ENCODE data around the gene SLX9.
A peak's percentile ranks its signal among the peaks of the same experiment; 100 is the strongest.

SLX9 gene

DNA sequence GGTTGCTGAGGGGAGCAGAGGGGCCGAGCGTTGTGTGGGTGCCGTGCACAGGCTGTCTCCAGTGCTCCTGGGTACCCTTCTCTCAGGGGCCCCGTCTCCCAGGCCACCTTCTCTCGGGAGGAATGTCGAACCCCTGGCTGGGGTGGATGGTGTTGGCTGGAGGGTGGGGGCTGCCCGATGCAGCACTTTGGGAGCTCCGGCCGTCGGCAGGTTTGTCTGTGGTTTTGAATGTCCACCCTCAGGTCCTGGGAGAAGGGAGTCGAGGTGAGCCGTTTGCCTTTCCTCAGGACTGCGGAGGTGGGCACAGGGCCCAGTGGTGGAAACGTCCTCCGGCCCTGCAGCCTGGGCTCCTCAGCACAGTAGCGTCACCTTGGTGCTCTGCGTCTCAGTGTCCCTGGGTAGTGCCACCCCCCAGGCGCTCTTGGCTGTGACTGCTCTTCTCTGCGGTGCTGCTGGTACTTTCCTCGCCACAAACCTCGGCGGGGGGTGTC, 14.5 kb downstream of the SLX9 start:
- Histone ChIP-seq H3K9ac (ENCODE audit: low read length) (no peak overlapping the region), H3K9me3 (ENCODE audit: low read length) (no peaks in the 10 kb centered on the region), H3K27ac (ENCODE audit: low read depth, low read length) (no peak overlapping the region), H3K4me3 (ENCODE audit: low read depth in 1 of 2, low read length in 2 of 2) (no peak overlapping the region), H3K36me3 (ENCODE audit: insufficient read depth, low read length) (no peaks in the 10 kb centered on the region), H3K27me3 (ENCODE audit: control insufficient read depth in 1 of 2, insufficient read depth in 2 of 2, low read length in 2 of 2) (no peaks in the 10 kb centered on the region), H3K4me1 (ENCODE audit: insufficient read depth, low read length) (peaks cover 45% of the 10 kb centered on the region)

DNA sequence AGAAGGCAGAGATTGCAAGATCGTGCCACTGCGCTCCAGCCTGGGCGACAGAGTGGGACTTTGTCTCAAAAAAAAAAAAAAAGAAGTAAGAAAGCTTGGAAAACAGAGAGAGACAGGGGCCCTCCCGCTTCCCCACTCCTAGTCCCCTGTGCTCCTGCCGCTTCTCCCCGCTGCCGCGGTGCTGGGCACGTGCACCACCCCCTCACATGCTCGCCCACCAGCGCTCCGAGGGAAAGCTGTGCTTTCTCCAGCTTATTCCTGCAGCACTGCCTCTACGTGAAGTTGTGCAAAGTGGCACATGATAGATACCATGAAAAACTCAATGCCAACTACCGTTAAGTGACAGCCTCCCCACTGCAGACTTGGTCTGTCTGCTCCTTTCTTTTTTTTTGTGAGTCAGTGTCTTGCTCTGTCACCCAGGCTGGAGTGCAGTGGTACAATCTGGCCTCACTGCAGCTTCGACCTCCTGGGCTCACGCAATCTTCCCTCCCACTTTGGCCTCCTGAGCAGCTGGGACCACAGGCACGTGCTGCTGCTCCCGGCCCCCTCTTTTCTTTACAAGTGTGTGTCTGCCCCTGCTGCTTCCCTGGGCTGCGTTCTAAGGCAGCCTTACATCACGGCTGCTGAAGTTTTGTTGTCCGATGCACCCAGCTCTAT, 15.4 kb downstream of the SLX9 start:
- H3K4me1 ChIP-seq (ENCODE audit: insufficient read depth, low read length) = peaks cover 45% of the 10 kb centered on the region
- no peak overlapping the region for H3K27ac ChIP-seq (ENCODE audit: low read depth, low read length)
- H3K4me3 ChIP-seq (ENCODE audit: low read depth in 1 of 2, low read length in 2 of 2) = no peak overlapping the region
- no peak overlapping the region for H3K9ac ChIP-seq (ENCODE audit: low read length)
- H3K36me3 ChIP-seq (ENCODE audit: insufficient read depth, low read length) = no peaks in the 10 kb centered on the region
- H3K9me3 ChIP-seq (ENCODE audit: low read length) = no peaks in the 10 kb centered on the region
- no peaks in the 10 kb centered on the region for H3K27me3 ChIP-seq (ENCODE audit: control insufficient read depth in 1 of 2, insufficient read depth in 2 of 2, low read length in 2 of 2)

DNA sequence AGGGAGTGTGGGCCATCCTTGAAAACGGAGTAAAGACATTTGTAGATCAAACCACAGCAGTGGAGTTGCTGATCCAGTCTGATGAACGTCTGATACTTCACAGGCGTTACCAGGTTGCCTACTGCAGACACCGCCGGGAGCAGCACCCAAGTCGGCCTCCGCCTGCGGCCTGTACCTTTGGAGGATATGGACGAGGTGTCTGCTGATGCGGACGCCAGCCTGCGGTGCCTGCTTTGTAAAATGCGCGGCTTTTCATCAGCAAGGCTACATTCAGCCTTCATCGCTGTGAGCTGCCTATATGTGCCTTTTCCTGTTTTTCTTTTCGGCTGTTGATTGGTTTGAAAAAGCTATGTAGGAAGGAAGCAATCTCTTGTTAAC, 16.0 kb downstream of the SLX9 start:
- H3K27ac ChIP-seq (ENCODE audit: low read depth, low read length) = no peak overlapping the region
- H3K9me3 ChIP-seq (ENCODE audit: low read length) = no peaks in the 10 kb centered on the region
- no peaks in the 10 kb centered on the region for H3K36me3 ChIP-seq (ENCODE audit: insufficient read depth, low read length)
- no peak overlapping the region for H3K9ac ChIP-seq (ENCODE audit: low read length)
- no peak overlapping the region for H3K4me3 ChIP-seq (ENCODE audit: low read depth in 1 of 2, low read length in 2 of 2)
- peaks cover 48% of the 10 kb centered on the region for H3K4me1 ChIP-seq (ENCODE audit: insufficient read depth, low read length)
- no peaks in the 10 kb centered on the region for H3K27me3 ChIP-seq (ENCODE audit: control insufficient read depth in 1 of 2, insufficient read depth in 2 of 2, low read length in 2 of 2)

DNA sequence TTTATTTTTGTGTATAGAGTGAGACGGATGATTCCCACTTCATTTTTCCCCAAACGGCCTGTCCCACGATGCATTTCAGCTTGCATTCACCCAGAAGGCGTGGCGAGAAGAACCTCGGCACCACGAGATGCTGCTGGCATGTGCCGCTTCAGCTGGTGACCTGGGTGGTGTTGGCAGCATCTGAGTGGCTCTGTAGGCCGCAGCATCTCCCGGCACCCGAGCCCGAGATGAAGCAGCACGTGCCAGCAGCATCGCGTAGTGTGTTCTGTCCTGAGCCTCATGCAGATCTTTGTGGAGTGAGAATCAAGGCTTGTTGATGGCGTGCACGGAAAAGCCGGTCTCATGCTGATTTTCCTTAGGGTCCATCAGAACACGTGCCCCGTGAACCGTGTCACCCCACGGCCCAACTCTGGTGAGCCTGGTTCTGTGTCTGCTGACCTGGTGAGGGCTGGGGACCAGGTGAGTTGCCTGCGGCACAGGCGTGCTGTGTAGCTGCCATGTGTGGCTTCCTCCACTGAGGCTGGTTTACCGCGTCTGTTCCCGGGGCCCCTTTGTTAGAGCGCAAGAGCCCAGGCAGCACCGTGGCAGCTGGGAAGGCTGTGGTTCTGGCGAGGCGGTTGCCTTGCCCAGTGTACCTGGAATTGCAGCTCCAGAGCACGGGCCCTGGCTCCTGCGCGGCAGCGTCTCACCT, 16.7 kb downstream of the SLX9 start:
- Histone ChIP-seq H3K27me3 (ENCODE audit: control insufficient read depth in 1 of 2, insufficient read depth in 2 of 2, low read length in 2 of 2) (no peaks in the 10 kb centered on the region), H3K4me1 (ENCODE audit: insufficient read depth, low read length) (peaks cover 55% of the 10 kb centered on the region), H3K27ac (ENCODE audit: low read depth, low read length) (no peak overlapping the region), H3K9ac (ENCODE audit: low read length) (no peak overlapping the region), H3K36me3 (ENCODE audit: insufficient read depth, low read length) (no peaks in the 10 kb centered on the region), H3K9me3 (ENCODE audit: low read length) (no peaks in the 10 kb centered on the region), H3K4me3 (ENCODE audit: low read depth in 1 of 2, low read length in 2 of 2) (no peak overlapping the region)

DNA sequence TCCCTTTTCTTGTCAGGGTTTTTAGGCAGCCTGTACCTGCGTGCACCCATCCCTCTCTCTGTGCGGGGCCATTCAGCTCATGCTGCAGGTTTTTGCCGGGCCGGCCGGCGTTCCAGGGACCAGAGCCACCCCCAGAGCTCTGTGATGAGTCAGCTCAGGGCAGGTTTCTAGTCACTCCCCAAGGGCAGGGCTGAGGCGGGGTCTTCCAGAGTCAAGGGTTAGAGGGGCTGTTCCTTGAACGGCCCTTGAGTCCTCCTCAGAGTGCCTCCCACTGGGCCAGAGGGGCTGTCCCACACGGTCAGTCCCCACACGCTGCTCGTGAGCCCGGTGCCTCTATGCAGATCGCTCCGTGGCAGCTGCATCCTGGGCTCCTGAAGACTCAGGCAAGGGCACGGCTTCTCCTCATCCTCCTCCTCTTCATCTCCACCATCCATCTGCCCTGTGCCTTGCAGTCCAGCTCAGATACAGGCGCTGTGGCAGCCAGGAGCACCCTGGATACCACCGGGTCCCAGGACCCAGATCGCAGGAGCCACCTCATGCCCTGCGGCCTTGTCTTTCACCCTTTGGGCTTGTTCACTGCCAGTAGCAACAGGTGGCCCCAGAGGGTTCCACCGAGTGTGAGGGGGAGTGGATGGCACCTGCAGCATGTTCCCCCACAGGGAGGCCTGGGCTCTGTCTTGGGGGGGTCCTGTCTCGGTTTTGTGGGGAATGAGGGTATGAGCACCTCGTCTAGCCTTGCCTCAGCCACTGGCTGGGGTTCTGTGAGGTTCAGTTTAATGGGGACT, 17.4 kb downstream of the SLX9 start:
- Histone ChIP-seq H3K9ac (ENCODE audit: low read length) (no peak overlapping the region), H3K36me3 (ENCODE audit: insufficient read depth, low read length) (no peaks in the 10 kb centered on the region), H3K4me3 (ENCODE audit: low read depth in 1 of 2, low read length in 2 of 2) (no peak overlapping the region), H3K27ac (ENCODE audit: low read depth, low read length) (peak overlapping the region; percentile 68), H3K9me3 (ENCODE audit: low read length) (no peaks in the 10 kb centered on the region), H3K4me1 (ENCODE audit: insufficient read depth, low read length) (peaks cover 60% of the 10 kb centered on the region), H3K27me3 (ENCODE audit: control insufficient read depth in 1 of 2, insufficient read depth in 2 of 2, low read length in 2 of 2) (no peaks in the 10 kb centered on the region)

DNA sequence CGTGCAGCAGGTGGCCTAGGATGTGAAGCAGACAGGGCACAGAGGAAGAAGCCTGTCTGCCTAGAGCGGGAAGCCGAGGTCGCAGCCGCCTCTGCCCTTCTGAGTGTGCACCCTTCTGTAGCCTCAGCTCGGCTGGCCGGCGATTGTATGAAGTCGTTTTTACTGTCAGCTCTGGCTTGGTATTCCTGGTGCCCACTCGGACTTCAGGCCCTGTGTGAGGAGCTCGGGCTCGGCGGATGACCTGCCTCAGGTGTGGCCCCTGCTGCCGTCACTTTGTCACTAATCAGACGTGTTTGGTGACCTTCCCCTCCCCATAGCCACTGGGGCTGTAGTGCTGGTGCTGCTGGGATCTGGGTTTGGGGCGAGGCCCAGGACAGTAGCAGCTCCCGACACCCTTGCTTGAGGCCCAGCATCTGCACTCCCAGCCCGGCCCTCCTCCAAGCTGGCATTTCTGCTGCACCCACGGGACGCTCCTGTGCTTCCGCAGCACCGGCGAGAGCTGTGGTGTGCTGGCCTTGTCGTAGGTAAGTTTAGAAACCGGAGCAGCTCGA, 18.1 kb downstream of the SLX9 start:
- Histone ChIP-seq H3K27ac (ENCODE audit: low read depth, low read length) (peak overlapping the region; percentile 68), H3K4me3 (ENCODE audit: low read depth in 1 of 2, low read length in 2 of 2) (peak overlapping the region in 1 of 2 donors; percentile 52), H3K4me1 (ENCODE audit: insufficient read depth, low read length) (peaks cover 60% of the 10 kb centered on the region), H3K9ac (ENCODE audit: low read length) (peak overlapping the region; percentile 19), H3K27me3 (ENCODE audit: control insufficient read depth in 1 of 2, insufficient read depth in 2 of 2, low read length in 2 of 2) (no peaks in the 10 kb centered on the region), H3K9me3 (ENCODE audit: low read length) (no peaks in the 10 kb centered on the region), H3K36me3 (ENCODE audit: insufficient read depth, low read length) (no peaks in the 10 kb centered on the region)

DNA sequence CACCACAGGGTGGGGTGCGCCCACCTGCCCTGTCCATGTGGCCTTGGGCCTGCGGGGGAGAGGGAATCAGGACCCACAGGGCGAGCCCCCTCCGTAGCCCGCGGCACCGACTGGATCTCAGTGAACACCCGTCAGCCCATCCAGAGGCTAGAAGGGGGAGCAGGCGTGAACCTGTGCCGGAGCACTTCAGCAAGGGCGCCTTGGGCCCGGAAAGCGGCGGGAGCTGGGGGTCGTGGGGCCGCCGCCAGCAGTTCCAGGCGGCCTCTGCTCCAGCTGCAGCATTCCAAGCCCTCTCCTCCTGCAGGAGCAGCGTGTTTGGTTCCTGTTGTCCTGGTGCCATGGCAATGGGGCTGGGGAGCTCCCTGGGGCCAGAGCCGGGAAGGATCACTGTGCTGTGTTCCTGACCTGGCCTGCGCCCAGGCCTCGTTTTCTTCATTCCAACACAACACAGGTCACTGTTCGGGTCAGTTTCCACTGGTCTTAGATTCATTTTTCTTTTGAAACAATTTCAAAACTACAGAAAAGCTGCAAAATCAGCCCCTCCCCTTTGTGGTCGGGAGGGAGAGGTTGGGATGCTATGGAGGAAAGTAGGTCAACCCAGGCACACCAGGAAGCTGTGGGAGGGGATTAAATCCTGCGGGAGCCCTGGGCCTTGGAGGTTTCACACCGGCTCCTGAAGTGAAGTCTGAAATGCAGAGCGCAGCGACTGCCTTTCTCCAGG, 18.8 kb downstream of the SLX9 start:
- Histone ChIP-seq H3K9me3 (ENCODE audit: low read length) (no peaks in the 10 kb centered on the region), H3K27ac (ENCODE audit: low read depth, low read length) (peak overlapping the region; percentile 68), H3K9ac (ENCODE audit: low read length) (peak overlapping the region; percentile 19), H3K4me3 (ENCODE audit: low read depth in 1 of 2, low read length in 2 of 2) (peak overlapping the region; percentile 8 to 52), H3K4me1 (ENCODE audit: insufficient read depth, low read length) (peaks cover 62% of the 10 kb centered on the region), H3K36me3 (ENCODE audit: insufficient read depth, low read length) (no peaks in the 10 kb centered on the region), H3K27me3 (ENCODE audit: control insufficient read depth in 1 of 2, insufficient read depth in 2 of 2, low read length in 2 of 2) (no peaks in the 10 kb centered on the region)

DNA sequence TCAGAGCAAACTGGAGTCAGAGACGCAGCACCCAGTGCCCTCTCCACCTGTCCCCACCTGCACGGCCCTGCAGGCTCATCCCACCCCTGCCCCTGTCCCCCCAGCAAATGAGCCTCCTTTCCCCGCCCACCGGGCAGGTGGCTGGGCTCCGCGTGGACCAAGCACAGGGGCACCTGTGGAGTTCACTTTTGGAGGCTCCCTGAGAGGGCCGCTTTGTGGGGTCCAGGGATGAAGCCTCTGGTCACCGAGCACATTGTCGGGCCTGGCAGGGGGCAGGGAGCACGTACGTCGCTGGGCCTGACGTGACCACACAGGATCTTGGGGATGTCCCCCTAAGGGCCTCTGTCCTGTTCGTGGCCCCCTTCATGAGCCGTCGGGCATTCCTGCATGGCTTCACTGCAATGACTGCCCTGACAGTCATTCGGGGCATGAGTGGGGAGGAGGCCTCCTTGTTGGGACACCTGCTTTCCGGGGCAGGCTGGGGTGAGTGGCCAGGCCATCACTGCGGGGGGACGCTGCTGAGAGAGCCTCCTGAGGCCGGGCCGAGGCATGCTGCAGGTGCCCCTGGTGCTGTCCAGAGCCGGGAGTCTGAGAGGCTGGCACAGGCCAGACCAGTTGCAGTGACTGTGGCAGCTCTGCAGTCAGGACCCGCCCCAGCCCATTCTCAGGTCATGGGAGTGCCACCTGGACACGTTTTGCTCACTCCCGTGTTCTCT, 19.7 kb downstream of the SLX9 start:
- Histone ChIP-seq H3K36me3 (ENCODE audit: insufficient read depth, low read length) (no peaks in the 10 kb centered on the region), H3K27ac (ENCODE audit: low read depth, low read length) (peak overlapping the region; percentile 68), H3K9ac (ENCODE audit: low read length) (no peak overlapping the region), H3K4me3 (ENCODE audit: low read depth in 1 of 2, low read length in 2 of 2) (peak overlapping the region in 1 of 2 donors; percentile 52), H3K4me1 (ENCODE audit: insufficient read depth, low read length) (peaks cover 64% of the 10 kb centered on the region), H3K9me3 (ENCODE audit: low read length) (no peaks in the 10 kb centered on the region), H3K27me3 (ENCODE audit: control insufficient read depth in 1 of 2, insufficient read depth in 2 of 2, low read length in 2 of 2) (no peaks in the 10 kb centered on the region)

DNA sequence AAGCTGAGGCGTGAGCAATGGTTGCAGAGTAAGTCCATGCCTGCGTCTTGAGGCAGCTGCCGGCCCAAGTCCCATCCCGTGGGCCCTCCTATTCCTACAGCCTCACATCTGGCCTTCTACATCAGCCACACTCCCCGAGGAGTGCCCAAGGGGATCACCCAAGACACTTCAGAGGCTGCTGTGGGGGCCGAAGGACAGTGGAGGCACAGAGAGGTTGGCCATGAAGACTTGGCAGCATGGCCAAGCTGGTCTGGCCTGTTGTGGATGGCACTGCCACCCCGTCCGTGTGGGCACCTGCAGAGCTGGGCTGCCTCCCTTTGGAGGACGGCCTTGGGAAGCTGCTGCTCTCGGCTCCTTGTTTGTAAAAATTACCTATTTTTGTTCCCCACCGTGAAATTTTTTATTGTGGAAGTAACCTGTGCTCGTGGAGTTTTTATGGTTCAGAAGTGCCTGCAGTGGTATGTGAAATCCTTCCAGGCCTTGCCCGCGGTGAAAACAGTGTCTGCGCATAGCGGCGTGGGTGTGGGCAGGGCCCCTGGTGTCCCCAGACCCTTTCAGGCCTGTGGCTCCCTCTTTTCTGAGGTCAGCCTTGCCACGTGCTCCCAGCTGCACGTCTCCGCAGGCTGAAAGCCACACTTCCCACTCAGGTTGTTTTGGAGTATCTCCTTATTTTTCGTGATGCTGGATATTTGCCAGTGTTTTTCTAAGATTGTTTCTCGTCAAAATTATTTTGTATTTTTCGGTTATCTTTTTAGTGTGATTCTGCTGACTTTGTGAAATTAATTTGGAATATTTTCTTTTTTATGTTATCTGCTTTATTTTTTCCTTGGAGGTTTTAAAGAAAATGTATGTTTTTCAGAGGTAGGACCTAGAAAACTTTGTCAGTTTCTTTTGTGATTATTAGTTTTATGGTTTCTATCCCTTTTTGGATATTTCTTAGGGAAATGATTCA, 20.6 kb downstream of the SLX9 start:
- Histone ChIP-seq H3K27me3 (ENCODE audit: control insufficient read depth in 1 of 2, insufficient read depth in 2 of 2, low read length in 2 of 2) (no peaks in the 10 kb centered on the region), H3K27ac (ENCODE audit: low read depth, low read length) (peak overlapping the region; percentile 12), H3K9ac (ENCODE audit: low read length) (no peak overlapping the region), H3K9me3 (ENCODE audit: low read length) (no peaks in the 10 kb centered on the region), H3K4me3 (ENCODE audit: low read depth in 1 of 2, low read length in 2 of 2) (peak overlapping the region in 1 of 2 donors; percentile 52), H3K4me1 (ENCODE audit: insufficient read depth, low read length) (peaks cover 72% of the 10 kb centered on the region), H3K36me3 (ENCODE audit: insufficient read depth, low read length) (no peaks in the 10 kb centered on the region)
